ENCODE data around the gene NSUN4. TPM values are rescaled to one million over a fixed set of nuclear protein-coding genes. Genes with fewer than 3 reads are reported as not detected.

The NSUN4 gene
- total RNA-seq, 2 experiments from 2014 or later, result 29.1 to 29.9 TPM

- Mint-ChIP-seq H3K27me3 (no peaks in the 10 kb centered on the region), H3K4me1 (ENCODE audit: low read depth) (peaks cover 5% of the 10 kb centered on the region), H3K4me3 (no peak overlapping the region)
Measured at GRCh38 chr1:46410156-46411009, 69.8 kb downstream of the NSUN4 start.

DNA sequence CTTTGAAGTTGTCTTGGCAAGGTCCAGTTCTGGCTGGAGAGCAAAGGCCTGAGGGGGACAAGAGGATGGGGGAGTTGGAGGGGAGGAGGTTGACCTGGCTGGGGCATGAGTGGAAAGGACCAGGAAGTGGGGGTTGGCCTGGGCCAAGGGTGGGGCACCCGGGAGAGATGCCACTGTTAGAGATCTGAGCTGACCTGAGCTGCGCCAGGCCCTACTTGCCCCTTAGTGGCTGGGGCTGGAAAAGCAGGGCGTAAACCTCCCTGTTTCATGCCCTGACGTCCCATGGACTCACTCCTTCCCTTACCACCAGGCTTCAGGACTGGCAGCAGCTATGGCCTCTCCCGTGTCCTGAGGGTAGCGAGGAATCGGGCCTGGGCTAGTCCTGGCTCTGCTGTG is 70.4 kb downstream of the NSUN4 start:
- Mint-ChIP-seq H3K27me3 (no peaks in the 10 kb centered on the region), H3K9me3 (no peaks in the 10 kb centered on the region), H3K27ac (no peak overlapping the region), H3K4me1 (ENCODE audit: low read depth) (peaks cover 5% of the 10 kb centered on the region), H3K36me3 (no peaks in the 10 kb centered on the region), H3K4me3 (no peak overlapping the region)
- ChIA-PET CTCF (interaction anchor here (2.2 kb wide), 1 partner anchor 11 kb away, joined by 7 read pairs; no protein-coding TSS in a partner anchor), POLR2A (interaction anchor here (0.9 kb wide), 1 partner anchor 19 kb away, joined by 3 read pairs; no protein-coding TSS in a partner anchor)
- intact Hi-C loops (cut with micrococcal nuclease), result no loop called here
- no peak for DNase-seq

More at GRCh38 chr1:46410156-46411009, 69.8 kb downstream of the NSUN4 start:
- Mint-ChIP-seq H3K27ac (no peak overlapping the region), H3K9me3 (no peaks in the 10 kb centered on the region), H3K36me3 (no peaks in the 10 kb centered on the region)
- ChIA-PET CTCF (interaction anchor here (0.6 to 2.3 kb wide), 5 partner anchors 11 to 116 kb away, joined by 3 to 8 read pairs (median 4); no protein-coding TSS in a partner anchor), POLR2A (interaction anchor here (0.9 kb wide), 1 partner anchor 20 kb away, joined by 3 read pairs; no protein-coding TSS in a partner anchor)
- intact Hi-C loops (cut with micrococcal nuclease), result no loop called here
- DNase-seq, result no peak

Other genes starting within 250 kb of the NSUN4 start
- under 1 TPM; 0.65 to 0.83 TPM for gene PIK3R3, start 208.2 kb upstream of the NSUN4 start, total RNA-seq
- gene TSPAN1, start 165.7 kb upstream of the NSUN4 start, total RNA-seq, result under 1 TPM; 0.53 to 0.83 TPM
- gene P3R3URF, start 164.3 kb upstream of the NSUN4 start, total RNA-seq, result not detected
- 10 to 100 TPM; 43.6 to 44.1 TPM for gene POMGNT1, start 142.4 kb upstream of the NSUN4 start, total RNA-seq
- under 1 TPM; 0.21 to 0.27 TPM for gene LURAP1, start 137.5 kb upstream of the NSUN4 start, total RNA-seq
- 10 to 100 TPM; 64.9 to 65.0 TPM for gene RAD54L, start 93.0 kb upstream of the NSUN4 start, total RNA-seq
- 10 to 100 TPM; 31.4 to 34.6 TPM for gene LRRC41, start 37.2 kb upstream of the NSUN4 start, total RNA-seq
- gene UQCRH, start 37.1 kb upstream of the NSUN4 start, total RNA-seq, result 100 to 1,000 TPM; 351 to 353 TPM
- gene FAAH, start 53.5 kb downstream of the NSUN4 start, total RNA-seq, result 1 to 10 TPM; 4.4 to 5.3 TPM
- gene DMBX1, start 149.0 kb downstream of the NSUN4 start, total RNA-seq, result under 1 TPM; 0.10 to 0.12 TPM
- gene KNCN, start 210.8 kb downstream of the NSUN4 start, total RNA-seq, result not detected